Prostate gland (tissue), 2 donors: ENCODE measurements around the gene TEK.

Source experiments
- POLR2A ChIP-seq: fragments of 450-650 bp; IDR thresholded peaks from one replicate; pipeline ENCODE4 v1.6.1; 2016; ENCODE audit warnings: antibody characterized with exemption, mild to moderate bottlenecking
- TF ChIP-seq, protein P1 (sequence below), 4 experiments: fragments of 200-600 bp in 2 of 4; fragments of 450-650 bp in 2 of 4; sonication (generic) in 2 of 4; IDR thresholded peaks; 1 replicate in 3 of 4; 2 replicates in 1 of 4; pipeline ENCODE4 v1.5.1; 2016 to 2019; ENCODE audit warnings: antibody characterized with exemption in 4 of 4, mild to moderate bottlenecking in 2 of 4, moderate library complexity in 2 of 4

GRCh38 chr9:27195191-27195590 lies 86.2 kb downstream of the TEK start:
- no peak for TF ChIP-seq POLR2A
- TF ChIP-seq, protein P1, sequence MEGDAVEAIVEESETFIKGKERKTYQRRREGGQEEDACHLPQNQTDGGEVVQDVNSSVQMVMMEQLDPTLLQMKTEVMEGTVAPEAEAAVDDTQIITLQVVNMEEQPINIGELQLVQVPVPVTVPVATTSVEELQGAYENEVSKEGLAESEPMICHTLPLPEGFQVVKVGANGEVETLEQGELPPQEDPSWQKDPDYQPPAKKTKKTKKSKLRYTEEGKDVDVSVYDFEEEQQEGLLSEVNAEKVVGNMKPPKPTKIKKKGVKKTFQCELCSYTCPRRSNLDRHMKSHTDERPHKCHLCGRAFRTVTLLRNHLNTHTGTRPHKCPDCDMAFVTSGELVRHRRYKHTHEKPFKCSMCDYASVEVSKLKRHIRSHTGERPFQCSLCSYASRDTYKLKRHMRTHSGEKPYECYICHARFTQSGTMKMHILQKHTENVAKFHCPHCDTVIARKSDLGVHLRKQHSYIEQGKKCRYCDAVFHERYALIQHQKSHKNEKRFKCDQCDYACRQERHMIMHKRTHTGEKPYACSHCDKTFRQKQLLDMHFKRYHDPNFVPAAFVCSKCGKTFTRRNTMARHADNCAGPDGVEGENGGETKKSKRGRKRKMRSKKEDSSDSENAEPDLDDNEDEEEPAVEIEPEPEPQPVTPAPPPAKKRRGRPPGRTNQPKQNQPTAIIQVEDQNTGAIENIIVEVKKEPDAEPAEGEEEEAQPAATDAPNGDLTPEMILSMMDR (IDR thresholded peaks at IDR 0.05), result no peak
